SK-N-SH treated with all-trans-retinoic acid at 6 μM for 48 hours (cell line): ENCODE data around the gene WDR90.
A peak's percentile ranks its signal among the peaks of the same experiment; 100 is the strongest.

Source experiments
- ATAC-seq: fragments of 200-7000 bp; cut with Tn5 transposase; 3 replicates; pipeline ENCODE4 v1.9.1; 2020; ENCODE audit warnings: mild to moderate bottlenecking, moderate library complexity
- ARNTL ChIP-seq: fragments of 450-650 bp; formaldehyde crosslinking; IDR thresholded peaks from 2 replicates; pipeline ENCODE4 v1.5.0; 2020; ENCODE audit warnings: low read depth, mild to moderate bottlenecking, moderate library complexity, borderline replicate concordance
- CSDC2 ChIP-seq: fragments of 250-450 bp; sonication (Bioruptor Pico); IDR thresholded peaks from 2 replicates; pipeline ENCODE4 v1.5.0; 2020; ENCODE audit warnings: mild to moderate bottlenecking, moderate library complexity
- CSRNP3 ChIP-seq: fragments of 250-450 bp; sonication (Bioruptor Pico); IDR thresholded peaks from 2 replicates; pipeline ENCODE4 v1.5.1; 2021; ENCODE audit warnings: mild to moderate bottlenecking, moderate library complexity
- GLIS3 ChIP-seq: fragments of 250-450 bp; sonication (Bioruptor Pico); IDR thresholded peaks from 2 replicates; pipeline ENCODE4 v1.5.0; 2020; ENCODE audit warnings: mild to moderate bottlenecking, moderate library complexity
- ISL1 ChIP-seq: fragments of 250-450 bp; sonication (Bioruptor Pico); IDR thresholded peaks from 2 replicates; pipeline ENCODE4 v2.1.2; 2022; ENCODE audit warnings: mild to moderate bottlenecking, moderate library complexity
- OSR1 ChIP-seq: fragments of 250-450 bp; sonication (Bioruptor Pico); IDR thresholded peaks from 2 replicates; pipeline ENCODE4 v1.8.0; 2022; ENCODE audit warnings: moderate library complexity, mild to moderate bottlenecking, inconsistent platforms
- PATZ1 ChIP-seq: fragments of 250-450 bp; sonication (Bioruptor Pico); IDR thresholded peaks from 2 replicates; pipeline ENCODE4 v1.8.0; 2020; ENCODE audit warnings: mild to moderate bottlenecking, moderate library complexity, borderline replicate concordance
- POU6F1 ChIP-seq: fragments of 250-450 bp; sonication (Bioruptor Pico); IDR thresholded peaks from 2 replicates; pipeline ENCODE4 v1.8.0; 2021; ENCODE audit warnings: low read depth, mild to moderate bottlenecking, moderate library complexity, borderline replicate concordance
- PPARA ChIP-seq: fragments of 250-450 bp; sonication (Bioruptor Pico); IDR thresholded peaks from 2 replicates; pipeline ENCODE4 v1.5.0; 2020; ENCODE audit warnings: mild to moderate bottlenecking, borderline replicate concordance
- RARB ChIP-seq: fragments of 250-450 bp; sonication (Bioruptor Pico); IDR thresholded peaks from 2 replicates; pipeline ENCODE4 v1.8.0; 2021; ENCODE audit warnings: mild to moderate bottlenecking, moderate library complexity
- SNAI2 ChIP-seq: fragments of 250-450 bp; sonication (Bioruptor Pico); IDR thresholded peaks from 2 replicates; pipeline ENCODE4 v1.5.0; 2020; ENCODE audit warnings: mild to moderate bottlenecking, moderate library complexity
- TCF4 ChIP-seq: fragments of 250-450 bp; sonication (Bioruptor Pico); IDR thresholded peaks from 2 replicates; pipeline ENCODE4 v1.8.0; 2021; ENCODE audit warnings: mild to moderate bottlenecking, moderate library complexity, borderline replicate concordance
- TOX ChIP-seq: fragments of 250-450 bp; sonication (Bioruptor Pico); IDR thresholded peaks from 2 replicates; pipeline ENCODE4 v1.8.0; 2021; ENCODE audit warnings: mild to moderate bottlenecking, moderate library complexity, borderline replicate concordance
- TSHZ2 ChIP-seq: fragments of 250-450 bp; sonication (Bioruptor Pico); IDR thresholded peaks from 2 replicates; pipeline ENCODE4 v1.5.0; 2020; ENCODE audit warnings: mild to moderate bottlenecking, moderate library complexity
- ZFP3 ChIP-seq: fragments of 250-450 bp; sonication (Bioruptor Pico); IDR thresholded peaks from 2 replicates; pipeline ENCODE4 v1.5.0; 2020; ENCODE audit warnings: mild to moderate bottlenecking, moderate library complexity
- ZFP30 ChIP-seq: fragments of 450-650 bp; formaldehyde crosslinking; IDR thresholded peaks from 2 replicates; pipeline ENCODE4 v1.5.0; 2022; ENCODE audit warnings: mild to moderate bottlenecking, moderate library complexity
- ZNF565 ChIP-seq: fragments of 450-650 bp; formaldehyde crosslinking; conservative IDR thresholded peaks from 2 replicates; pipeline ENCODE4 v1.5.0; 2020; ENCODE audit warnings: low read depth, mild to moderate bottlenecking, moderate library complexity
- ZNF70 ChIP-seq: fragments of 450-650 bp; formaldehyde crosslinking; IDR thresholded peaks from 2 replicates; pipeline ENCODE4 v1.5.0; 2020; ENCODE audit warnings: mild to moderate bottlenecking, moderate library complexity
- ZNF8 ChIP-seq: fragments of 450-650 bp; formaldehyde crosslinking; IDR thresholded peaks from 2 replicates; pipeline ENCODE4 v1.5.0; 2020; ENCODE audit warnings: mild to moderate bottlenecking, moderate library complexity

WDR90 gene

GRCh38 chr16:678858-679813, 30.0 kb downstream of the WDR90 start:
- no peak for TF ChIP-seq ISL1 (CRISPR knock-in tag)
- no peak for TF ChIP-seq TCF4 (CRISPR knock-in tag)
- no peak for TF ChIP-seq PPARA (CRISPR knock-in tag)
- no peak for TF ChIP-seq CSDC2 (CRISPR knock-in tag)
- TF ChIP-seq PATZ1 (CRISPR knock-in tag), result no peak
- TF ChIP-seq ZNF8 (CRISPR knock-in tag), result no peak
- no peak for TF ChIP-seq TSHZ2 (CRISPR knock-in tag)
- no peak for TF ChIP-seq OSR1 (CRISPR knock-in tag)
- no peak for TF ChIP-seq ZNF565
- TF ChIP-seq ZFP3, result no peak
- no peak for TF ChIP-seq CSRNP3 (CRISPR knock-in tag)
- no peak for TF ChIP-seq RARB (CRISPR knock-in tag)
- TF ChIP-seq GLIS3 (CRISPR knock-in tag), result no peak
- peak; percentile 44 for ATAC-seq

- peak; percentile 48 for ATAC-seq
- TF ChIP-seq PPARA (CRISPR knock-in tag) (no peak), SNAI2 (CRISPR knock-in tag) (no peak), ZFP30 (CRISPR knock-in tag) (no peak), ZNF8 (CRISPR knock-in tag) (no peak)
Measured at GRCh38 chr16:679814-680624, 30.9 kb downstream of the WDR90 start, which contains the start of gene STUB1. Gene STUB1 (plus strand): TSS chr16:680410. CDS start chr16:680526, 116 bp downstream.

GRCh38 chr16:680625-680945, 31.4 kb downstream of the WDR90 start:
- TF ChIP-seq TCF4 (CRISPR knock-in tag), result no peak
- TF ChIP-seq ZNF565, result no peak
- no peak for TF ChIP-seq POU6F1
- TF ChIP-seq ARNTL (CRISPR knock-in tag), result no peak
- no peak for TF ChIP-seq ZFP3
- no peak for TF ChIP-seq ZNF70 (CRISPR knock-in tag)
- no peak for TF ChIP-seq TOX (CRISPR knock-in tag)
- TF ChIP-seq ZNF8 (CRISPR knock-in tag), result no peak
- ATAC-seq, result no peak
